Caco-2 (cell line): ENCODE measurements around the gene UBTD2. TPM values are rescaled to one million over a fixed set of nuclear protein-coding genes. Genes with fewer than 3 reads are reported as not detected.

Experiments
- BruUV-seq: library from RNA; stranded (reverse); fragments of 400-500 nt; replicated peaks from 2 replicates; lab custom pipeline; 2021; lab: Mats Ljungman, UMichigan
- CTCF ChIA-PET: fragments of 300-600 bp; sonication (Branson Sonifier 250); formaldehyde crosslinking; loops from one replicate; lab custom pipeline; 2022; ENCODE audit warnings: antibody characterized with exemption; lab: Charles Lee
- POLR2A ChIA-PET: fragments of 300-600 bp; sonication (Branson Sonifier 250); formaldehyde crosslinking; loops from one replicate; lab custom pipeline; 2022; ENCODE audit warnings: antibody characterized with exemption; lab: Charles Lee
- DNase-seq, 2 experiments: peaks; one replicate each; pipeline versions ENCODE4 v3.0.0 to v3.0.0-alpha.2; 2020 to 2022
- H3K27me3 ChIP-seq: replicated peaks from 2 replicates; pipeline ENCODE4 v1.6.0; 2011; ENCODE audit warnings: low read length; ENCODE audit not compliant: control insufficient read depth, insufficient read depth
- H3K36me3 ChIP-seq: 2 replicates; pipeline ENCODE4 v1.5.1; 2011; ENCODE audit warnings: low read length; ENCODE audit not compliant: control insufficient read depth, insufficient read depth
- H3K4me1 ChIP-seq: fragments of 250-450 bp; sonication (Bioruptor Pico); 2 replicates; pipeline ENCODE4 v1.5.1; 2020; ENCODE audit warnings: mild to moderate bottlenecking
- H3K4me3 ChIP-seq: 2 replicates; pipeline ENCODE4 v1.5.1; 2011; ENCODE audit warnings: low read depth, mild to moderate bottlenecking, control low read depth, low read length
- H3K9me3 ChIP-seq: fragments of 250-450 bp; sonication (Bioruptor Pico); 2 replicates; pipeline ENCODE4 v1.5.1; 2020; ENCODE audit warnings: mild to moderate bottlenecking, moderate library complexity
- H3K27ac Mint-ChIP-seq: one replicate; pipeline ENCODE4 v1.8.0; 2022; ENCODE audit warnings: mixed read lengths; ENCODE audit not compliant: unreplicated experiment
- H3K27me3 Mint-ChIP-seq: one replicate; pipeline ENCODE4 v1.8.0; 2022; ENCODE audit warnings: mixed read lengths; ENCODE audit not compliant: insufficient read depth, unreplicated experiment
- H3K36me3 Mint-ChIP-seq: one replicate; pipeline ENCODE4 v1.8.0; 2022; ENCODE audit warnings: mild to moderate bottlenecking, mixed read lengths; ENCODE audit not compliant: insufficient read depth, unreplicated experiment
- H3K4me1 Mint-ChIP-seq: one replicate; pipeline ENCODE4 v1.8.0; 2022; ENCODE audit warnings: low read depth, mixed read lengths; ENCODE audit not compliant: unreplicated experiment
- H3K4me3 Mint-ChIP-seq: one replicate; pipeline ENCODE4 v1.8.0; 2022; ENCODE audit warnings: mild to moderate bottlenecking, moderate library complexity, mixed read lengths; ENCODE audit not compliant: unreplicated experiment
- H3K9me3 Mint-ChIP-seq: one replicate; pipeline ENCODE4 v1.8.0; 2022; ENCODE audit warnings: mixed read lengths; ENCODE audit not compliant: unreplicated experiment
- CTCF ChIP-seq, 2 experiments: fragments of 200-600 bp in 1 of 2; IDR thresholded peaks; 1 replicate in 1 of 2; 2 replicates in 1 of 2; pipeline versions ENCODE4 v1.5.1 to v1.8.0; 2011 to 2022; ENCODE audit warnings: antibody characterized with exemption in 1 of 2, control low read depth in 1 of 2, inconsistent platforms in 1 of 2, low read depth in 1 of 2, low read length in 1 of 2, mild to moderate bottlenecking in 1 of 2, moderate library complexity in 1 of 2; ENCODE audit not compliant: insufficient read depth in 1 of 2, severe bottlenecking in 1 of 2, unreplicated experiment in 1 of 2
- intact Hi-C: fragments of 100-400 bp; cut with micrococcal nuclease; formaldehyde crosslinking; loops from one replicate; pipeline ENCODE4 v1.10.0; 2022; ENCODE audit not compliant: unreplicated experiment
- total RNA-seq: library from RNA; stranded (reverse); gene quantifications from 2 replicates; pipeline ENCODE4 v1.2.3, GENCODE V29; 2022

Gene UBTD2
- total RNA-seq, 1 experiment from 2014 or later: 32.4 TPM

- Histone ChIP-seq H3K4me1 (0 out of 2 replicates have a peak, but pooled peaks cover 4% of the 10 kb centered on the region), H3K27me3 (no peaks in the 10 kb centered on the region), H3K4me3 (no peak overlapping the region), H3K9me3 (no peaks in the 10 kb centered on the region), H3K36me3 (no peaks in the 10 kb centered on the region)
- ChIA-PET CTCF (interaction anchor here (0.6 to 1.4 kb wide), 5 partner anchors 20 to 131 kb away, joined by 3 to 5 read pairs (median 4); no protein-coding TSS in a partner anchor), POLR2A (no interaction called here)
- no peak for DNase-seq
- Mint-ChIP-seq H3K9me3 (no peaks in the 10 kb centered on the region), H3K4me1 (peaks cover 6% of the 10 kb centered on the region), H3K4me3 (no peak overlapping the region), H3K36me3 (no peaks in the 10 kb centered on the region), H3K27me3 (no peaks in the 10 kb centered on the region), H3K27ac (no peak overlapping the region)
- no TSS peak for BruUV-seq
- intact Hi-C loops: loop anchor here (1.0 kb wide), 1 partner anchor 25 kb away; the partner anchor contains the start of gene STK10
- no peak for TF ChIP-seq CTCF (IDR thresholded peaks at IDR 0.05; ENCODE audit: insufficient read depth in 1 of 2, low read depth in 1 of 2, low read length in 1 of 2, severe bottlenecking in 1 of 2, unreplicated experiment in 1 of 2)
Measured at GRCh38 chr5:172162987-172163343, 120.6 kb downstream of the UBTD2 start.

- Histone ChIP-seq H3K9me3 (no peaks in the 10 kb centered on the region), H3K4me1 (0 out of 2 replicates have a peak, but pooled peaks cover 4% of the 10 kb centered on the region), H3K4me3 (no peak overlapping the region), H3K27me3 (no peaks in the 10 kb centered on the region), H3K36me3 (no peaks in the 10 kb centered on the region)
- POLR2A ChIA-PET: no interaction called here
- H3K36me3 Mint-ChIP-seq: no peaks in the 10 kb centered on the region
- intact Hi-C loops: loop anchor here (1.0 kb wide), 1 partner anchor 26 kb away; the partner anchor contains the start of gene STK10
- DNase-seq: peak in 1 of 2 experiments; percentile 37
- no peak overlapping the region for H3K27ac Mint-ChIP-seq
- TF ChIP-seq CTCF (IDR thresholded peaks at IDR 0.05; ENCODE audit: insufficient read depth in 1 of 2, low read depth in 1 of 2, low read length in 1 of 2, severe bottlenecking in 1 of 2, unreplicated experiment in 1 of 2): peak in 1 of 2 experiments; percentile 23
- peaks cover 6% of the 10 kb centered on the region for H3K4me1 Mint-ChIP-seq
- no peak overlapping the region for H3K4me3 Mint-ChIP-seq
- no peaks in the 10 kb centered on the region for H3K9me3 Mint-ChIP-seq
- no TSS peak for BruUV-seq
- CTCF ChIA-PET: interaction anchor here (0.6 to 1.1 kb wide), 6 partner anchors 10 to 120 kb away, joined by 3 to 4 read pairs (median 4); partner anchors contain the start of gene STK10
- no peaks in the 10 kb centered on the region for H3K27me3 Mint-ChIP-seq
Measured at GRCh38 chr5:172162323-172162986, 121.1 kb downstream of the UBTD2 start.

GRCh38 chr5:172160506-172160905 lies 123.1 kb downstream of the UBTD2 start:
- Histone ChIP-seq H3K27me3 (no peaks in the 10 kb centered on the region), H3K9me3 (no peaks in the 10 kb centered on the region), H3K4me1 (peaks cover 10% of the 10 kb centered on the region; the same call in 1 of the 2 replicates), H3K36me3 (no peaks in the 10 kb centered on the region), H3K4me3 (no peak overlapping the region)
- Mint-ChIP-seq H3K4me3 (no peak overlapping the region), H3K36me3 (peaks cover 7% of the 10 kb centered on the region), H3K4me1 (peaks cover 14% of the 10 kb centered on the region), H3K27me3 (no peaks in the 10 kb centered on the region), H3K9me3 (no peaks in the 10 kb centered on the region), H3K27ac (no peak overlapping the region)
- no peak for TF ChIP-seq CTCF (IDR thresholded peaks at IDR 0.05; ENCODE audit: insufficient read depth in 1 of 2, low read depth in 1 of 2, low read length in 1 of 2, severe bottlenecking in 1 of 2, unreplicated experiment in 1 of 2)
- DNase-seq: no peak
- BruUV-seq: no TSS peak
- intact Hi-C loops: no loop called here
- CTCF ChIA-PET: interaction anchor here (0.7 kb wide), 1 partner anchor 200 kb away, joined by 5 read pairs; no protein-coding TSS in a partner anchor
- POLR2A ChIA-PET: no interaction called here

Other genes starting within 250 kb of the UBTD2 start
- gene STK10, start 95.5 kb downstream of the UBTD2 start, total RNA-seq: 10.3 and 15.6 TPM in 2 replicates
- not detected in 2 replicates for gene EFCAB9, start 89.6 kb downstream of the UBTD2 start, total RNA-seq
- 11.5 and 12.9 TPM in 2 replicates for gene SH3PXD2B, start 170.8 kb upstream of the UBTD2 start, total RNA-seq